ENCODE measurements around the gene TNFRSF14.

DNA sequence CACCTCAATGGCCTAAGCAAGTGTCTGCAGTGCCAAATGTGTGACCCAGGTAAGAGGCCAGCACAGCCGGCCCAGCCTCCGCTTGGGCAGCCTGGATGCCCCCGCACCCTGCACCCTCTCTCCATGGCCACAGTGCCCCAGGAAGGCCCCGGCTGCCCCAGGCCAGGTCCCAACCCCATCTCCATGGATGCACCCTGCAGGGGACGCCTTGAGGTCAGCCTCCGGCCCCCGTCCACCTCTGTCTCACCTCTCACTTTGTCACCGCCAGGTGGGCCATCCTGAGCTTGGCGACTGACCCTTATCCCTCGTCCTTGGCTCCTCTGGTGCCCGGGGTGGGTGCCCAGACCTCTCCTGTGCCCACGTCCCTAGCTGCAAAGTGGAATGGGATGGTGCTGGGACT lies 2.2 kb downstream of the TNFRSF14 start:
- no peak for TF ChIP-seq POLR2AphosphoS5 (IDR thresholded peaks at IDR 0.05; ENCODE audit: low read depth, low read length)
- no peak for TF ChIP-seq TAF1 (IDR thresholded peaks at IDR 0.05; ENCODE audit: borderline replicate concordance, low read depth, low read length)
- TF ChIP-seq POLR2A (IDR thresholded peaks at IDR 0.05; ENCODE audit: low read depth, low read length), result no peak
